SK-N-SH treated with all-trans-retinoic acid at 6 μM for 48 hours (cell line): ENCODE data around the gene ZNF777.
"Not testable (repeated sequence)": the region's sequence is repeated elsewhere in the genome, so short reads cannot be mapped to it uniquely, and the experiment has no call there.

Experiments used
- CSDC2 ChIP-seq: fragments of 250-450 bp; sonication (Bioruptor Pico); IDR thresholded peaks from 2 replicates; pipeline ENCODE4 v1.5.0; 2020; ENCODE audit warnings: mild to moderate bottlenecking, moderate library complexity
- OSR1 ChIP-seq: fragments of 250-450 bp; sonication (Bioruptor Pico); IDR thresholded peaks from 2 replicates; pipeline ENCODE4 v1.8.0; 2022; ENCODE audit warnings: moderate library complexity, mild to moderate bottlenecking, inconsistent platforms
- SNAI2 ChIP-seq: fragments of 250-450 bp; sonication (Bioruptor Pico); IDR thresholded peaks from 2 replicates; pipeline ENCODE4 v1.5.0; 2020; ENCODE audit warnings: mild to moderate bottlenecking, moderate library complexity
- TCF4 ChIP-seq: fragments of 250-450 bp; sonication (Bioruptor Pico); IDR thresholded peaks from 2 replicates; pipeline ENCODE4 v1.8.0; 2021; ENCODE audit warnings: mild to moderate bottlenecking, moderate library complexity, borderline replicate concordance
- TOX ChIP-seq: fragments of 250-450 bp; sonication (Bioruptor Pico); IDR thresholded peaks from 2 replicates; pipeline ENCODE4 v1.8.0; 2021; ENCODE audit warnings: mild to moderate bottlenecking, moderate library complexity, borderline replicate concordance
- ZNF8 ChIP-seq: fragments of 450-650 bp; formaldehyde crosslinking; IDR thresholded peaks from 2 replicates; pipeline ENCODE4 v1.5.0; 2020; ENCODE audit warnings: mild to moderate bottlenecking, moderate library complexity
- TF ChIP-seq, protein P1 (sequence below): fragments of 250-450 bp; sonication (Bioruptor Pico); IDR thresholded peaks from 2 replicates; pipeline ENCODE4 v1.8.0; 2020; ENCODE audit warnings: mild to moderate bottlenecking, moderate library complexity, borderline replicate concordance

DNA sequence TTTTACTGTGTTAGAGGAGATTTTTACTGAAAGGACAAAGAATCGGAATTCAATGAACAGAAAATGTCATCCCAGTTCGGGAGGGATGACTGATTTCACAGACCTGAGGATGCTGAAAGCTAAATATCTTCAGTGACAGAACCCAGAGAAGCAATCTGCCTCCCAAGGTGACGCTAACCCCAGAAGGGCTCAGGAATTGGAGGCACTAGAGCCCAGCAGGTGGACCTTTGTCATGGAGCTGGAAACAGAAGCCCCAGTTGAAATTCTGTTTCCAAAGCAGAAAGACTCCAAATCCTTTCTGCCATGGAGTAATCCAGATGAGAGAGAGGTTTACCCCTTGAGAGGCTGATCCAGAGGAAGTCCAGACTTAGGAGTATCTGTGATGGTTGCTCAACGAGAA, 74.3 kb downstream of the ZNF777 start:
- TF ChIP-seq OSR1, TCF4, TOX, SNAI2, CSDC2, ZNF8 (CRISPR knock-in tag): not testable (repeated sequence)
- TF ChIP-seq, protein P1, sequence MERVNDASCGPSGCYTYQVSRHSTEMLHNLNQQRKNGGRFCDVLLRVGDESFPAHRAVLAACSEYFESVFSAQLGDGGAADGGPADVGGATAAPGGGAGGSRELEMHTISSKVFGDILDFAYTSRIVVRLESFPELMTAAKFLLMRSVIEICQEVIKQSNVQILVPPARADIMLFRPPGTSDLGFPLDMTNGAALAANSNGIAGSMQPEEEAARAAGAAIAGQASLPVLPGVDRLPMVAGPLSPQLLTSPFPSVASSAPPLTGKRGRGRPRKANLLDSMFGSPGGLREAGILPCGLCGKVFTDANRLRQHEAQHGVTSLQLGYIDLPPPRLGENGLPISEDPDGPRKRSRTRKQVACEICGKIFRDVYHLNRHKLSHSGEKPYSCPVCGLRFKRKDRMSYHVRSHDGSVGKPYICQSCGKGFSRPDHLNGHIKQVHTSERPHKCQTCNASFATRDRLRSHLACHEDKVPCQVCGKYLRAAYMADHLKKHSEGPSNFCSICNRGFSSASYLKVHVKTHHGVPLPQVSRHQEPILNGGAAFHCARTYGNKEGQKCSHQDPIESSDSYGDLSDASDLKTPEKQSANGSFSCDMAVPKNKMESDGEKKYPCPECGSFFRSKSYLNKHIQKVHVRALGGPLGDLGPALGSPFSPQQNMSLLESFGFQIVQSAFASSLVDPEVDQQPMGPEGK (CRISPR knock-in tag) = not testable (repeated sequence)
